Measurements from ENCODE around the gene RHOT1. TPM values are rescaled to one million over a fixed set of nuclear protein-coding genes. Genes with fewer than 3 reads are reported as not detected.
"Not testable (repeated sequence)": the region's sequence is repeated elsewhere in the genome, so short reads cannot be mapped to it uniquely, and the experiment has no call there.

RHOT1 gene
- total RNA-seq, 2 donors from 2014 or later: 18.9 to 19.5 TPM

DNA sequence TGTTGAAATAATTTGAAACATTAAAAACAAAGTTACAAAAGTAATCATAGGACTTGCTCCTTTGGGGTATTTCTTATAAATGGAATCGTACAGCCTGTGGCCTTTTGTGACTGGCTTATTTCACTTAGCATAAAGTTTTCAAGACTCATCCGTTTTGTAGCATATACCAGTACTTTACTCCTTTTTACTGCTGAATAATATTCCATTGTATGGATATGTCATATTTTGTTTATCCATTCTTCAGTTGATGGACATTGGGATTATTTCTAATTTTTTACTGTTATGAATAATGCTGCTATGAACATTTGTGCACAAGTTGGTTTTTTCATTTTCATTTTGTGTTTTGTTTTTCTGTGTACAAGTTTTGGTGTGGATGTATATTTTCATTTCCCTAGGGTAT, 93.3 kb downstream of the RHOT1 start:
- Mint-ChIP-seq H3K4me1 (peaks cover 6% of the 10 kb centered on the region), H3K27ac (no peak overlapping the region), H3K36me3 (ENCODE audit: low read depth) (no peaks in the 10 kb centered on the region), H3K27me3 (no peaks in the 10 kb centered on the region), H3K4me3 (no peak overlapping the region)
- DNase-seq: no peak
- no peak for ATAC-seq
- H3K9me3 ChIP-seq (ENCODE audit: control insufficient read depth, low read length, poor library complexity, severe bottlenecking): no peaks in the 10 kb centered on the region

GRCh38 chr17:32239456-32239855, 97.2 kb downstream of the RHOT1 start:
- no peak for DNase-seq
- no peaks in the 10 kb centered on the region for H3K9me3 ChIP-seq (ENCODE audit: control insufficient read depth, low read length, poor library complexity, severe bottlenecking)
- Mint-ChIP-seq H3K4me3 (no peak overlapping the region), H3K27me3 (no peaks in the 10 kb centered on the region), H3K4me1 (peaks cover 2% of the 10 kb centered on the region), H3K27ac (no peak overlapping the region), H3K36me3 (ENCODE audit: low read depth) (no peaks in the 10 kb centered on the region)
- no peak for ATAC-seq

- Mint-ChIP-seq H3K27me3 (no peaks in the 10 kb centered on the region), H3K27ac (no peak overlapping the region), H3K36me3 (ENCODE audit: low read depth) (no peaks in the 10 kb centered on the region), H3K4me1 (peaks cover 8% of the 10 kb centered on the region), H3K4me3 (no peak overlapping the region)
- no peaks in the 10 kb centered on the region for H3K9me3 ChIP-seq (ENCODE audit: control insufficient read depth, low read length, poor library complexity, severe bottlenecking)
- no peak for ATAC-seq
- DNase-seq: no peak
Measured at GRCh38 chr17:32240750-32241149, 98.4 kb downstream of the RHOT1 start.

GRCh38 chr17:32241640-32242039, 99.3 kb downstream of the RHOT1 start:
- peaks cover 8% of the 10 kb centered on the region for H3K4me1 Mint-ChIP-seq
- DNase-seq (no peak), ATAC-seq (no peak)
- no peak overlapping the region for H3K27ac Mint-ChIP-seq
- H3K36me3 Mint-ChIP-seq (ENCODE audit: low read depth): no peaks in the 10 kb centered on the region
- no peak overlapping the region for H3K4me3 Mint-ChIP-seq
- H3K27me3 Mint-ChIP-seq: no peaks in the 10 kb centered on the region
- no peaks in the 10 kb centered on the region for H3K9me3 ChIP-seq (ENCODE audit: control insufficient read depth, low read length, poor library complexity, severe bottlenecking)

- Mint-ChIP-seq H3K36me3 (ENCODE audit: low read depth) (peaks cover 3% of the 10 kb centered on the region), H3K27me3 (no peaks in the 10 kb centered on the region), H3K4me3 (no peak overlapping the region), H3K4me1 (peaks cover 5% of the 10 kb centered on the region), H3K27ac (no peak overlapping the region)
- H3K9me3 ChIP-seq (ENCODE audit: control insufficient read depth, low read length, poor library complexity, severe bottlenecking): no peaks in the 10 kb centered on the region
- ATAC-seq: no peak
- DNase-seq: no peak
Measured at GRCh38 chr17:32249475-32249874, 107.2 kb downstream of the RHOT1 start.

DNA sequence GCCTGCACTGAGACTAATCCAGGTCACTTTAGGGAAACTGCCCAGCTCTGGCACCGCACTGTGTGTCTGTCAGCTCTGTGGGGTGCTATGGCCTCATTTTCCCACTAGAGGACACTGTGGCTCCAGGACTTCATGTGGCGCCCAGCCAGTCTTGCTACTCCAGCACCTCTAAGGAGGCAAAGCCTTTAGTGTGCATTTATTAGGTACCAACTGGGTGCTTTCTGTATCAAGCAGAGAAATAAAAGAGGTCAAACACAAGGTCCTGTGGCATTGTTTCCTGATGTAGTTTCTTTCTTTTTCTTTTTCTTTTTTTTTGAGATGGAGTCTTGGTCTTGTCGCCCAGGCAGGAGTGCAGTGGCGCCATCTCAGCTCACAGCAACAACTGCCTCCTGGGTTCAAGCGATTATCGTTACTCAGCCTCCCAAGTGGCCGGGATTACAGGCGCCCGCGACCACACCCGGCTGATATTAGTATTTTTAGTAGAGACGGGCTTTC, 110.9 kb downstream of the RHOT1 start:
- no peaks in the 10 kb centered on the region for H3K9me3 ChIP-seq (ENCODE audit: control insufficient read depth, low read length, poor library complexity, severe bottlenecking)
- Mint-ChIP-seq H3K36me3 (ENCODE audit: low read depth) (peaks cover 3% of the 10 kb centered on the region), H3K4me1 (no peaks in the 10 kb centered on the region), H3K4me3 (no peak overlapping the region), H3K27me3 (peaks cover under 1% of the 10 kb centered on the region), H3K27ac (no peak overlapping the region)
- DNase-seq (peak; percentile 22 to 57 (median 41)), ATAC-seq (peak; percentile 94)

GRCh38 chr17:32256012-32256700, 113.9 kb downstream of the RHOT1 start:
- Mint-ChIP-seq H3K36me3 (ENCODE audit: low read depth) (no peaks in the 10 kb centered on the region), H3K27me3 (peaks cover 21% of the 10 kb centered on the region), H3K4me3 (no peak overlapping the region), H3K4me1 (peaks cover 2% of the 10 kb centered on the region), H3K27ac (no peak overlapping the region)
- H3K9me3 ChIP-seq (ENCODE audit: control insufficient read depth, low read length, poor library complexity, severe bottlenecking): no peaks in the 10 kb centered on the region
- DNase-seq (no peak), ATAC-seq (no peak)

DNA sequence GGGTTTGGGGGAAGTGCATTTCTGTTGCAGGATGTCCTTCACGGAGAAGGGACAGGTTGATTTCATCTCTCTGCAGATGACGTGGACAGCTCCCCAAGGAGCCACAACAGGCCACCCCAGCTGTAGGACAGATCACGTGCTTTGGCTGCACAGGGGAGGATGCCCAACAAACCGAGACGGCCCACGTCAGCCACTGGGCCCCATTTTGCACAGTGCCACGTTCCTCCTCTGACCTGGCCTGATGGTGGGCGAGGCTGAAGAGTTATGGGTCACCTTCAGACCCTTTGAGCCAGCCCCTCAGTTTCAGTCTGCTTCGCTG, 114.4 kb downstream of the RHOT1 start:
- Mint-ChIP-seq H3K27ac (no peak overlapping the region), H3K4me3 (no peak overlapping the region), H3K27me3 (peaks cover 23% of the 10 kb centered on the region), H3K4me1 (peaks cover 2% of the 10 kb centered on the region), H3K36me3 (ENCODE audit: low read depth) (no peaks in the 10 kb centered on the region)
- ATAC-seq (no peak), DNase-seq (no peak)
- H3K9me3 ChIP-seq (ENCODE audit: control insufficient read depth, low read length, poor library complexity, severe bottlenecking): no peaks in the 10 kb centered on the region

DNA sequence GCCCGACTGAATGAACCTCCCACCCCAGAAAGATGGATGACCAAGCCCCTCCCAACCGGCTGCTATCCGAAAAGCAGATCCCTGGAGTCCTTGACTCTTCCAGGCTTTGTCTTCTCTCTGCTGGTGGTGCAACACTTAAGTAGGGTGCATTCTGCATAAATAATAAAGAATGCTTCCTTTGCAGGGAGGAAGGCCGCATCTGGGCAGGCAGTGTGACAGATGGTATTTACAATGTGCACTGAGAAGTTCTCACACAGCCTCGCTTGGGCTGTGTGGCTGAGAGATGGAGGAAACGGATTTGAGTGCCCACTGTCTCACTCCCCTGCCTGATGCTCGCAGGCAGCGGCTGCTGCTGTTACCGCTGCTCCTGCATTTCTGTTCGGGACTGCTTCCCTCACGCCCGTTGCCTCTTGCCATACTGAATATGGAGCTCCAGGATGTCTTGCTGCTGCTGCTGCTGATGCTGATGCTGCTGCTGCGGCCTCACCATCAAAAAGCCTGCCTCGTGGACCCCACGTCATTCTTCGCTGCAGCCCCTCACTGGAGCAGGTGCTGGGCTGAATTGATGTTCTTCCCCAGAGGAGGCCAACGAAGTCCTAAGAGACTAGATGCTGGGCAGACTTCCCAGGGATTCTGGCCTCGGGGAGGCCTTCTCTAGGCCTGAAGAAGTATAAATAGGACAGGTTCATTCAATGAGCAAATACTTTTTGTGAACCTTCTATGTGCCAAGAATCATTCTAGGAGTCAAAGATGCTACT, 116.3 kb downstream of the RHOT1 start:
- no peak overlapping the region for H3K27ac Mint-ChIP-seq

GRCh38 chr17:32259586-32259985, 117.3 kb downstream of the RHOT1 start:
- DNase-seq: no peak
- Mint-ChIP-seq H3K4me1 (peaks cover 10% of the 10 kb centered on the region), H3K36me3 (ENCODE audit: low read depth) (no peaks in the 10 kb centered on the region), H3K27me3 (peaks cover 46% of the 10 kb centered on the region), H3K4me3 (no peak overlapping the region), H3K27ac (no peak overlapping the region)
- no peaks in the 10 kb centered on the region for H3K9me3 ChIP-seq (ENCODE audit: control insufficient read depth, low read length, poor library complexity, severe bottlenecking)
- no peak for ATAC-seq

More for the DNA sequence above, 116.3 kb downstream of the RHOT1 start:
- peaks cover 36% of the 10 kb centered on the region for H3K27me3 Mint-ChIP-seq
- H3K36me3 Mint-ChIP-seq (ENCODE audit: low read depth): no peaks in the 10 kb centered on the region
- ATAC-seq (no peak), DNase-seq (no peak)
- peaks cover 7% of the 10 kb centered on the region for H3K4me1 Mint-ChIP-seq
- no peak overlapping the region for H3K4me3 Mint-ChIP-seq
- H3K9me3 ChIP-seq (ENCODE audit: control insufficient read depth, low read length, poor library complexity, severe bottlenecking): no peaks in the 10 kb centered on the region

DNA sequence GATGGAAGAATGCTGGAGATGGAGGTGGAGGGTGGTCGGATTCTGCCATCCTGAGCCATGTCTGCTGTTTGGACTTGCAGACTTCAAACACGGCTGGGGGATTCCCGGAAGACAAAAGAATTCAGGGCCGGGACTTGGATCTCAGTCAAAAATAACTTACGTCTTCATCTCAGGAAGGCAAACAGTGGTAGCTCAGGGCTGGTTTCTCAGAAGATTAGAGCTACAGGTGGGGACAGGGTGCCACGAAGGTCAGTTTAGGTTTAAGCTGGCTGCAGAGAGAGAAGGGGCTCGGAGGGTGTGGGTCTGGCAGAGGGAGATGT, 119.1 kb downstream of the RHOT1 start:
- DNase-seq: no peak
- Mint-ChIP-seq H3K36me3 (ENCODE audit: low read depth) (no peaks in the 10 kb centered on the region), H3K27ac (no peak overlapping the region), H3K4me1 (peaks cover 15% of the 10 kb centered on the region), H3K27me3 (peaks cover 51% of the 10 kb centered on the region), H3K4me3 (no peak overlapping the region)
- H3K9me3 ChIP-seq (ENCODE audit: control insufficient read depth, low read length, poor library complexity, severe bottlenecking): no peaks in the 10 kb centered on the region
- ATAC-seq: no peak

DNA sequence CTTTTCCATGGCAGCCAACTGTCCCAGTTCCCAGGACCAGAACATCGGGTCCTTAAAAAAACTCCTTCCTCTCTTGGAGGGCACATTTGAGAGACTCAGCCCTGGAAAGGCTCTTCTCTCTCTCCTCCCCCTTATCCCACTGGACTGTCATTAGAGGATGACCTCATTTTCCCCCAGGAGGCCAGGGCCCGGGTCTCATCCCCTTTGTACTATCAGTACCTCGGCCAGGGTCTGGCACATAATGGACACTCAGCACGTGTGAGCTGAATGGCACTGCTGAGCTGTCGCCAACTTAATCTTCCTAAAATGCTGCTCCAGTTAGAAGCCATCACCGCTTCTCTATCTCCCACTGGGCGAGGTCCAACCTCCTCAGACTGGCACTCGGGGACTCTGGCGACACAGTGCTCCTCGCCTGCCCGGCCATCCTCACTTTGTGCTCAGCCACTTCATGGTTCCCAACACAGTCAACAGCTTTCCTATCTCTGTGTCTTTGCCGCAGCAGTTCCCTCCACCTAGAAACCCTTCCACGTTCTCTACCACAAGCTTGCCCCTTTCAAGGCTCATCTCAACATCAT, 119.7 kb downstream of the RHOT1 start:
- Mint-ChIP-seq H3K4me1 (peaks cover 17% of the 10 kb centered on the region), H3K4me3 (no peak overlapping the region), H3K27me3 (peaks cover 51% of the 10 kb centered on the region), H3K27ac (peak overlapping the region; percentile 43), H3K36me3 (ENCODE audit: low read depth) (no peaks in the 10 kb centered on the region)
- H3K9me3 ChIP-seq (ENCODE audit: control insufficient read depth, low read length, poor library complexity, severe bottlenecking): no peaks in the 10 kb centered on the region
- DNase-seq (no peak), ATAC-seq (no peak)

DNA sequence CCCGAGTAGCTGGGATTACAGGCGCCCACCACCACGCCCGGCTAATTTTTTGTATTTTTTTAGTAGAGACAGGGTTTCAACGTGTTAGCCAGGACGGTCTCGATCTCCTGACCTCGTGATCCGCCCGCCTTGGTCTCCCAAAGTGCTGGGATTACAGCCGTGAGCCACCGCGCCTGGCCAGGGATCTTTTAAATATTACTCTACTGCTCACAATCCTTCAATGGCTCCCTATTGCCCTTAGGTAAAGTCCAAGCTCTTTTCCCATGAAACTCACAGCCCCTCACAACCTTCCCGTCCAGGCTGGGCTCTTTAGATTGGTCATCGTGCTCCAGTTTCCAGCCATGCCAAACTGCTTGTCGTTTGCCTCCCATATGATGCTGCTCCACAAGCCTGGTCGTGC, 121.2 kb downstream of the RHOT1 start:
- Mint-ChIP-seq H3K27me3 (peaks cover 58% of the 10 kb centered on the region), H3K4me1 (peaks cover 28% of the 10 kb centered on the region)
- ATAC-seq; H3K9me3 ChIP-seq (ENCODE audit: control insufficient read depth, low read length, poor library complexity, severe bottlenecking); H3K4me3 Mint-ChIP-seq; H3K36me3 Mint-ChIP-seq (ENCODE audit: low read depth); H3K27ac Mint-ChIP-seq; DNase-seq: not testable (repeated sequence)
